ENCODE results near the gene STUB1.

- TF ChIP-seq CTCF (IDR thresholded peaks at IDR 0.05) = no peak
- no peak for TF ChIP-seq POLR2A (IDR thresholded peaks at IDR 0.05)
These were observed 26.2 kb downstream of the STUB1 start for GRCh38 chr16:706189-707061.
